CD4-positive, alpha-beta T cell treated with Interleukin-1 beta for 1 hour (primary cell): ENCODE data around the gene MGLL.

ENCODE experiments used
- DNase-seq, 2 donors: peaks; one replicate each; pipeline ENCODE4 v3.0.0-alpha.2; 2020 to 2022

MGLL gene

GRCh38 chr3:127822041-127822681 is at the start of gene MGLL:
TSS of gene MGLL (minus strand) at chr3:127822515. CDS start at chr3:127822318, 197 bp downstream.
- DNase-seq: no peak

GRCh38 chr3:127870156-127870555 is 47.8 kb upstream of the MGLL start:
- DNase-seq: no peak

DNA sequence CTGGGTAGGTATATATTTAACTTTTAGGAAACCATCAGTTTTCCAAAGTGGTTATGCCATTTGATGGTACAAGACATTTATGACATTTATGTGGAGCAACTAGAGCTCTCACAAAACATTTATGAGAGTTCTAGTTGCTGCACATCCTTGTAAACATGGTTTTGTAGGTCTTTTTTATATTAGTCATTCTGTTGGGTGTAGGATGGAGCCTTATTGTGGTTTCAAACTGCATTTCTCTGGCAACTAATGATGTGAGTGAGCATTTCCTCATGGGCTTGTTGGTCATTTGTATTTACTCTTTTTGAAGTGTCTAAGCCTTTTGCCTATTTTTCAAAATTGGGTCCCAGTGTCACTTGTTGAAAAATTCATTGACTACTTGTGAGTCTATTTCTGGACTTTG is 45.7 kb upstream of the MGLL start:
- no peak for DNase-seq

GRCh38 chr3:127867412-127867811 is 45.1 kb upstream of the MGLL start:
- DNase-seq: no peak

GRCh38 chr3:127865941-127866340 is 43.6 kb upstream of the MGLL start:
- no peak for DNase-seq

DNA sequence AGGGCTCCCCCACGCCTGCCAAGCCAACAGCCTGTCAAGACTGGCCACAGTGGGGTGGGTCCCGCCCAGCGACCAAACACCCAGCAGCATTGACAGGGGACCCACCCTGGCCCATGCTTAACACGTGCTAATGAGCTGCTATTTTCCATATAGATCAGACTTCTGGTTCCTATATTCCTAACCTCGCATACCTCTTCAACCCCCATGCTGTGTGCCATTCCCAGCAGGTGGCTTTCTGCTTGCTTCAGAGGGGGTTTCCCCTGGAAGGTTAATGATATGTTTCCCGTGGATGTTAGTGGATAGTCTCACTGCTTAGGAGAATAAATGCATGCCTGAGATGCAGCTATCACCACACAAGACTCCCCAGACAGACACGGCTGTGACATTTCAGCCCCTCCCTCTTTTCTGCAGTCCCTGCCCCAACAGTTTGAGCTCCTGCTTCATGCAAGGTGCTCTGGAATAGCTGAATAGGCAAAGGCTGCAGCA is 37.9 kb upstream of the MGLL start:
- DNase-seq: no peak

- no peak for DNase-seq
These were observed 37.4 kb upstream of the MGLL start for GRCh38 chr3:127859730-127860129.

DNA sequence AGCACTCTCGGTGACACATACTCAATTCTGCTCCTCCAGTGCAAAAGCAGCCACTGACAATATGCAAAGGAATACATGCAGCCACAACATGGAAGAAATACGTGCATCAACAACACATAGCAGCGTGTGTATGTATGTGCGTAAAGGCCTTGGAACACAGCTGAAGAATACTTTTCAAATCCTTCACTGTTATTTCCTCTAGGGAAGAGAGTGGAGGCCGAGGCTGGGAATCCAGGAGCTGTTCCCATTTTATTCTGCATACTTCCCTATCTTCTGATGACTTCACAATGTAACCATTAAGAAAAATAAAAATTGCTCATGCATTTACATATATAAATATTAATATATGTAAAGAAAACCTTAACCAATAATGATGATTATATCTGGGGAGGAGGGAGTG is 36.6 kb upstream of the MGLL start:
- no peak for DNase-seq

GRCh38 chr3:127858521-127858920 is 36.2 kb upstream of the MGLL start:
- no peak for DNase-seq

GRCh38 chr3:127857333-127857732 is 35.0 kb upstream of the MGLL start:
- no peak for DNase-seq

DNA sequence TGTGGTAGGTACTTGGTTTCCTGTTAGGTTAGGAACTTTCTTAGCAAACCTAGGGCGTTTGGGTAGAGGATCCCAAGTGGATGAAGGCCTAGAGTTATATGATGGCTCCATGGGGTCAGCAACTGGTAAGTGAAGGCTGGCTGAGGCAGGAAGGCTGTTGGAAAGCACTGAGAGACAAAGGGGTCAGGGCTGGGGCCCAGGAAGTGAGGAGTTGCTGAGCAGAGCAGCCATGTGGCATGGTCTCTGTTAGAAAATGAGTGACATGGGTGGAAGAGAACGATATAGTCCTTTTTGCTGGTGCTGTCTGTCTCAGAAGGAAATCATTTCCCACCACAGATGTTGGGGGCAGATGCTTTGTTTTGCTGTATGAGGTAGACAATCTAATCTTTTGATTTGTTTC is 34.5 kb upstream of the MGLL start:
- no peak for DNase-seq

DNA sequence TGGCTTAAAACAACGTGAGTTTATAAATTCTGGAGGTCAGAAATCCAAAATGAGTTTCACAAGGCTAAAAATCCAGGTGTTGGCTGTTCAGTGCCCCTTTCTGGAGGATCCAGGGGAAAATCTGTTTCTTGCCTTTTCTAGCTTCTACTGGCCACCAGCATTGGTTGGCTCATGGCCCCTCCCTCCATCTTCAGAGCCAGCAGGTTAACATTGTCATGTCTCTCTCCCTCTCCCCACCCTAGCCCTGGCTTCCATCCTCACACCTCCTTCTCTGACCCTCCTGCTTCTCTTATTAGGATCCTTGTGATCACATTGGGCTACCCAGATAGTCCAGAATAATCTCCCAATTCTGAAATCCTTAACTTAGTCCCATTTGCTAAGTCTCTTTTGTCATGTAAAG is 32.9 kb upstream of the MGLL start:
- no peak for DNase-seq

DNA sequence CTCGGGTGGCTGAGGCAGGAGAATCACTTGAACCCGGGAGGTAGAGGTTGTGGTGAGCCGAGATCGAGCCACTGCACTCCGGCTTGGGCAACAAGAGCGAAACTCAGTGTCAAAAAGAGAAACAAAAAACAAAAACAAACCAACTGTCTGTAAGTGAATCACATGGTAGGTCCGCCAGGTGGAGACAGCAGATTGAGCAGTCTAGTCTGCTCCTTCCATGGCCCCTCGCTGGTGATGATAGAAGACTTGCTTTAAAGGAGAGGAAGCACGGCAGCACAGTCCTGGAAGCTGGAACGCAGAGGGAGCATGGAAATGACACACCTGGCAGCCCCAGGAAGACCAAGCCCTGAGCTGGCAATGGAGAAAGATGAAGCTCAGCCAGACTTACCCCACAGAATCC is 31.4 kb upstream of the MGLL start:
- no peak for DNase-seq

DNA sequence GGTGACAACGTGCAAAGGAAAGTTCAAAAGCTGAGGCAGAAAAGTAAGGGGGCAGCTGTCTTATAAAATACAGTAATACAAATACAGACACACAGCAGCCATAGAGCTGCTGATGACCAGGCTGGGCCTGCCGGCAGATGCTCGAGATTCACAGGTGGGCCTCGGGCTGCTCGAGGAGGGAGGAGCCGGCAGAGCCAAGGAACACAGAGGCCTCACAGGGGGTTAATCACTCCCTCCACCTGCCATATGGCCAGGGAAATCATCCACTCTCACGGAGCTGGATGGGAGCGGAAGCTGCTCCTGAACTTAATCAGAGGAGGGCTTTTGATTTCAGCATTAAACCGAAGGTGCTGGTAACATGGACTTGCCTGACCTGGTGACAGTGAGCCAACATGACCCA is 29.6 kb upstream of the MGLL start:
- no peak for DNase-seq

DNA sequence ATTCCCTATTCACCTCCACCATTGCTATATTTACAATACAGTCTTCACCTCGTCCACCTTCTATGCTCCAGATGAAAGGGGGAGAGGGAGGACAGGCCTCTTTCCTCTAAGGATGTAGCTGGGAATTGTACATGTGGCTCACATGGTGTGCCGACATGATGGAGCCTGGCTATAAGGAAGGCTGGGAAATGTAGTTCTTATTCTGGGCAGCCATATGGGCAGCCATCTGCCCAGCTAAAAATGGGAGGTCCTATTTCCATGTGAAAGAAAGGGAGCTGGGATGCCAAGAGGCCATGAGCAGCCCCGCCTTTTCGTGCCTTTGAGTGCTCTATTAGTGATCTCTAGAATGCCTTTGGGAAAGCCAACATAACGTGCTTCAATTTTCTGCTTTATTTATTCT is 27.1 kb upstream of the MGLL start:
- DNase-seq: no peak

DNA sequence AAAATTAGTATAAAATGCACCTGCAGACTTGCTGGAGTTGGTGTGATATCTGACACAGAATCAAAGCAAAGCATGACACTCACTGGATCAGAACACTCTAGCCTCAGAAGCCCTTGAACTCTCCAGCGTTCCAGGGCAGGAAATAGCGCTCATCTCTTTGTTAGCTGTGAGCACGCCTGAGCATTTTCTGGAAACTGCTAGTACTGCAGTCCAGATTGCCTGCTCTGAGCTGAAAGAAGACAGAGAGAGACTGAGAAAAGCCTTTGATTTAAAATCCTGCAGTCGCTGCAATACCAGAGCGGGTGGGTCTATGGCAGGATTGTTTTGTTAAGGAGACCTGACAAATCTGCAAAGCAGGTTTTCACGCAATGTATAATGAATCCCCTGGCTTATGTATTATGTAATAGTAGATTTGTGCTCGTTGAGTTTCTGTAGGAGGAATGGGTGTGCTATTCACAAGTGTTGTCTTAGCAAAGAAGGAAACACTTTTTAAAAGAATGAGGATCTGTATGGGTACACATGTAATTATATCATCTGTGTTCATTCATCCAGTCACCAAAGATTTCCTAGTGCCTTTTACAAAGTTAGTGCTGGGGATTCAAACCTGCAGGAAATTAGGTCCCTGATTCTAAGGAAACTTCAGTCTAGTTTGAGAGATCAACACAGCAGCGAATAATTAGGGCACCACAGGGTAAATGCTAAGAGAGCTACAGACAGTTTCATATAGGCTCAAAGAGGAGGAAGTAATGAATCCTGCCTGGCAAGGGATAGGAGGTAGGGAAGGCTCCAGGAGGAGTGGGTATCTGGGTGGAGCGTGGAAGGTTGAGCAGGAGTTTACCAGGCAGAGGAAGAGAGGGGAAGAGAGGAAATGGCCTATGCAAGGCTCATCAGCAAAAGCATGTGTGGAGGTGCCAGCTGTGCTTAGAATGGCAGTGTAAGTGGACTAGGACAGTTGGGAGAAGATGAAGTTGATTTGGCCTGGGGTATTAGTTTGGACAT is 26.1 kb upstream of the MGLL start:
- no peak for DNase-seq

DNA sequence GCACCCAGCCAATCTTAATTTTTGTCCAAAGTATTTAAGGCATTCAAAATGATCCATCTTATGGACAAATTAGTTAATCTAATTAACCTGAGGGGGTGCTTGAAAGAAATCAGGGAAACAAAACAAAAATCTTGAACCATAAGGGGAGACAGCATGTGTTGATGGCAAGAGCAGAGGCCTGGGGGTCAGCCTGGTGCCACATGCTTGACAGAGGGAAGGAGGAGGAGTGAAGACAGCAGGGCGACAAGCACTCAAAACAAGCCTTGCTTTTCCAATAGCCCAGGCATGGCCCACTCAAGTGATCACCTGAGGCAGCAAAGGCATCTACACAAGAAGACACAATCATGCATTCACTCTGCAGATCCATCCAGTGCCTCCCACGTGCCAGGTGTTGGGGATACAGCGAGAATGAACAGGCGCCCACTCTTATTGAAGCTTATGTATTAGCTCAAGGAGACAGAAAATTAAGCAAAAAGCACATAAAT is 25.0 kb upstream of the MGLL start:
- no peak for DNase-seq

GRCh38 chr3:127846576-127846975 is 24.3 kb upstream of the MGLL start:
- no peak for DNase-seq

DNA sequence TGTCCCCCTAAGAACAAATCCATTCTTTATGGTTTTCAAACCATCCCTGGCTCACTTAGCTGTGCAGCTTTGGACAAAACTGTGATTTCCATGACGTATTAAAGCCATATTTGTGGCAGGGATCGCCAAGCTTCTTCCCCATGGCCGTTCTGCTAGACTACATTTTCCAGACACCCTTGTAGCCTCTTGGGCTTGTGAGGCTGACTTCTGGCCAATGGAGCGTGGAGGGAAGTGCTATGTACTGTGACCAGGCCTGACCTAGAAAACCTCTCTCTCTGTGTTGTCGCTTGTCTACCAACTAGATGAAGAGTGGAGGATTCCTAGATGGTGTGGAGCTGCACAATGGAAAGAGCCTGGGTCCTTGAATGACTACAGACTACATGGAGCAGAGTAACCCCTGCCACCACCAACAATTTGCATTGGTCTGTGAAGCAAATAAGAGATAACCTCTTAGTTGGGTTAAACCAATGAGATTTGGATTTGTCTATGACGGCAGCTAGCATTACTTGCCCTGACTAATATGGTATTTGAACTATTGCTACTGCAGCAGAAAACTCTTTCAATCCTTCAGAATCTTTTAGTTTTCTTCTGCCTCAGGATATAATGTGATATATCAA is 22.1 kb upstream of the MGLL start:
- DNase-seq: no peak

DNA sequence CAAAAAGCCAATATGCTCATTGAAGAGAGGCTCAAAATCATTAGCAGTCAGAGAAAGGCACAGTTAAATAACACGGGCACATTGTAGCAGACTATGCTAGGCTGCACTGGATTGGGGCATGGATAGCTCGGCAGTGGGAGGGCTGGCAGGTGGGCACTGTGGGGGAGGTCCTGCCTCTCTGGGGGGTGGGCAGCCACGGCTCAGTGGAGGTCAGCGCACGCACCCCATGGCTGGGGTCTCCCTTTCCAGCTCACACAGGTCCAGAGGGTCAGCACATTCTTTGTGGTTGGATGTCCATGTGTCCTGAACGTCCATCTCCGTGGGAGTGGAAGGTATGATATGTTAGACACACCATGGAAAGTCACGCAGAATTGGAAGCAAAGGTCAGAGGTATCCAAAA is 18.4 kb upstream of the MGLL start:
- no peak for DNase-seq

DNA sequence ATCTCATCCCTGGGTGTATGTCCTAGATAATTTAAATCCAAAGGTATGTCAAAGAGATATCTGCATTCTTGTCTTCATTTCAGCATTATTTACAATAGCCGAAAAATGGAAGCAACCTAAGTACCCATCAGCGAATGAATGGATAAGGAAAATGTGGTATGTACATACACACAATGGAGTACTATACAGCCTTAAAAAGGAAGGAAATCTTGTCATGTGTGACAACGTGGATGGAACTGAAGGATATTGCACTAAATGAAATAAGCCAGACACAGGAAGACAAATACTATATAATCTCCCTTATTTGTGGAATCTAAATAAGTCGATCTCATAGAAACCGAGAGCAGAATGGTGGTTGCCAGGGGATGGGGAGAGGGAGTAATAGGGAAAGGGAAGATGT is 16.8 kb upstream of the MGLL start:
- DNase-seq: no peak

DNA sequence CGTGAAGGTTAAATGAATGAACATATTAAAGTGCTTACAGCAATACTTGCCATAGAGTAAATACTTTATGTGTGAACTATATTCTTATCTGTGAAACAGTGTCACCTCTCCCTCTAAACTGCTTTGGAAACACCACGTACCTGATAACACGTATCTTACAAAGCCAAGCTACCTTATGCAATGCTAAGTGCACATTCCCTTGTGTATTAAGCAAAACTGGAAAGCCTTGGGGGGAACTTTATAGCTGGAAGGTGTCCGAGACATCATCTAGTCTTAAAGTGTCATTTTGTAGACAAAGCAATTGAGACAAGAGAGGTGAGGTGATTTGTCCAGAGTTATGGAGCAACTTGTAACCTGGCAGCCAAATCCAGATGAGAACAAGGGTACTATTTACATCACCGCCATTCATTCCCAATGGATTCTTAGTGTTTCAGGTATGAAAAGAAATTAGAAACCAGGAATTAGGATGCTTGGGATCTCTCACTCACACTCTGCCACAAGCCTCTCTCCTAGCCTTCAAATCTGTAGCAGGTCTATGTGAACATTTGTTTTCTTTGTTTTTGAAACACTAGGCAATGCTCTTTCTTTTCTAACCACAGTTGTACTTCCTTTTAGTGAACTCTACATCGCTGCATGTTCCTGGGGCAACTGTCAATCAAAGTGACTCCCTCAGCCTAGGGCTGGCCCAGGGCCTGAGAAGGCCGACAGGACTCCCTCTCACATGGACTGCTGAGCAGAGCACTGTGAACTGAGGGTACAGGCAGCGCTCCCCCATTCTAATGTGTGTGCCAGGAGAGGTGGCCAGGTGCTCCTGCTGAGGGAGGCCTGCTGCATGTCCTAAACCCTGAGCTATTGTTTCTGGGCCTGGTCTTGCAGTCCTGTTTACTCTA is 13.9 kb upstream of the MGLL start:
- DNase-seq: no peak

- DNase-seq: no peak
These were observed 12.5 kb upstream of the MGLL start for GRCh38 chr3:127834771-127835170.
